ENCODE measurements around the gene KCNAB3.
"Not testable (repeated sequence)": the region's sequence is repeated elsewhere in the genome, so short reads cannot be mapped to it uniquely, and the experiment has no call there.

The KCNAB3 gene

DNA sequence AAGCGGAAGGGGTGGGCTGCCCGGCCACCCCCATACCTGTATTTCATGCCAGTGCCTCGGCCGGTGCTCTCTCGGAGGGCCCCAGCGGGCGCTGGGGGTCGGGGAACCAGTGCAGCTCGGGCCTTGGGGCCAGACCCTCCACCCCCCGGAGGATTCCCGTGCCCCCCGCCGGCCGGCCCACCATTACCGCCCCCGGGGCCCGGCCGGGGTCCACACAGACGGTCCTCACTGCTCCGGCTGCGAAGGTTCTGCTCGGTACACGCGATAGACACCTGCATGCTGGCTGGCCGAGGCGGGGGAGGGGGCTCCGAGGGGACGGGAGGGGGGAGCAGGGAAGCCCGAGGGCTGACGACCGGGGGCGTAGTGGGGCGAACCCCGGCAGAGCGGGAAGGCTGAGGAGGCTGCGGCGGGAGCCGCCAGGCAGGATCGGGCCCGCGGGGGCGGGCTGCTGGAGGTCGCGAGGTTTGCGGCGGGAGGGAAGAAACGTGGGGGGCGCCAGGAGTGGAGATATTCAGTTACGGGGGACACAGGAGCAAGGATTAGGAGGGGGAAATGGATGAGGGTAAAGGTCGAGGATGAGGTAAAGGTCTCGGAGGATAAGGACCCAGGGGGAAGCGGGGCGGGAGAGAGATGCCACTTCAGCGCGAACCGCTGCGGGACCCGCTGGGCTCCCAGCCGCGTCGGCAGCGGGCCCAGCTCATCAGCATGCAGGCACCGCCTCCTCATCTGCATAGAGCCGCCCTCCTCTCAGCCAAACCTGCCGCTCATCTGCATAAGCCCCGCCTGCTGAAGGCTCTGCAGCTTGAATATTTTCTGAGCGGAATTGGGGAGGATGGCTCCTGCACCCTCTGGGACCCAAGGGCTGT lies at the start of gene KCNAB3:
Gene KCNAB3 (minus strand): TSS at position 699 of the 866 bp plus-strand sequence. CDS start 421 bp downstream, at position 278.
- no peak for DNase-seq (ENCODE audit: low read depth in 2 of 2)

DNA sequence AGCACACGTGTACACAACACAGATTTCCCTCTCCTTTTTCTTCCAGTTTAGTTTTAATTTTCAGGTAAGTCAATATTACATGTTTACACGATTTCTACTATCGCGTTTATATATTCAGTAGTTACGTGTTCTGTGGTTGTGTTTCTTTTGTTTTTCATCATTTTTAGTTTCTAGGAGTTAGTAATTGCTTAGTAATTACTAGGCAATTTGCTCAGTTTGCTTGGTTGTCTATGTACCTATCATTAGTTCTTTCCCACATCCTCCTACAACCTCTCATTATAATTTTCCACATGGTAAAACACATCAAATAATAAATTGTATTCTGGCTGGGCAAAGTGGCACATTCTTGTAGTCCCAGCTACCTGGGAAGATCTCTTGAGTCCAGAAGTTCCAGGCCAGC lies 48.1 kb upstream of the KCNAB3 start:
- DNase-seq (ENCODE audit: low read depth in 2 of 2) = no peak

- DNase-seq (ENCODE audit: low read depth in 2 of 2) = no peak
Measured at GRCh38 chr17:7977039-7977438, 47.4 kb upstream of the KCNAB3 start.

GRCh38 chr17:7974638-7975131 lies 45.0 kb upstream of the KCNAB3 start:
- DNase-seq (ENCODE audit: low read depth in 2 of 2) = no peak

GRCh38 chr17:7972131-7972785 lies 42.6 kb upstream of the KCNAB3 start:
- no peak for DNase-seq (ENCODE audit: low read depth in 2 of 2)

GRCh38 chr17:7971651-7972050 lies 42.0 kb upstream of the KCNAB3 start:
- no peak for DNase-seq (ENCODE audit: low read depth in 2 of 2)

DNA sequence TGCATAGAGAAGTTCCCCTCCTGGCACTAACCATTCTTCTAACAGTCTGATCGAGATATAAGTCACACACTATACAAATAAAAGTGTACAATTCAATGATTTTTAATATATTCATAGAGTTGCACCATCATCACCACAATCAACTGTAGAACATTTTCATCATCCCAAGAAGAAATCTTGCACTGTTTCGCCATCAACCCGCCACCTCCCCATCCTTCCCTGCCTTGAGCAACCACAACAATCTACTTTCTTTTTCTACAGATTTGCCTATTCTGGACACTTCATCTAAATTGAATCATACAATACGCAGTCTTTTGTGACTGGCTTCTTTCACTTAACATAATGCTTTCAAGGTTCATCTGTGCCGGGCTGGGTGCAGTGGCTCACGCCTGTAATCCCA lies 39.8 kb upstream of the KCNAB3 start:
- no peak for DNase-seq (ENCODE audit: low read depth in 2 of 2)

DNA sequence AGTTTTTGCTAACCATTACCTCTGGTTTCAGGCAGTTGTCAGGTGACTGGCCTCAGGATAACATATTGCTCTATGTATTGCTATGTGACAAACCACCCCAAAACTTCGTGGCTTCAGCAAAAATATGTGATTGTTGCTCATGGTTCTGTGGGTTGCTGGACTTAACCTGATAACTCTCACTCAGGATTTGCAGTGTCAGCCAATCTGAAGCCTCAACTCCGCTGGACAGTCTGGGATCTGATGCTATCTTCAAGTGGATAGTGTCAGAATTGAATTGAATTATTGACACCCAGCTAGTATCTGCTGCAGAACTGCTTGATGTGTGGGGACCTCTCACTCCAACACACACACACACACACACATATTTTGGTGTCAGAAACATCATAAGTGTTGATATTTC lies 38.1 kb upstream of the KCNAB3 start:
- DNase-seq (ENCODE audit: low read depth in 2 of 2) = no peak

DNA sequence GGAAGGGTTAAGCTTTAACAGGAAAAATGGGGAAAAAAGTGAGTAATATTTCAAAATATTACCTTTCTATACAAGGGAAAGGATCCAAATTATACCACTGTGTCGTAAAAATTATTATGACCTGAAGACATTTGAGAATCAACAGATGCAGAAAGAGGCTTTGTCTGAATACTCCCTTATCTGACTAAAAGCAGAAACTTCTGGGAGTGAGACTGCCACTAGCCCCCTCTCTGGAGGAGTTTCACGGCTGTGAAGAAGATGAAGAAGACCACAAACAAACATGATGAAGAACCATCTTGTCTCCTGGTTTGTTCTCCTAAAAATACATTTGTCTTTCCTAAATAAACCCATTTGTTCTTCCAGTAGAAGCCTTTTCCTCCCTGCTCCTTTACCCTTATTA lies 31.8 kb upstream of the KCNAB3 start:
- DNase-seq (ENCODE audit: low read depth in 2 of 2) = no peak

- no peak for DNase-seq (ENCODE audit: low read depth in 2 of 2)
Measured at GRCh38 chr17:7959503-7960253, 30.0 kb upstream of the KCNAB3 start.

- no peak for DNase-seq (ENCODE audit: low read depth in 2 of 2)
Measured at GRCh38 chr17:7956228-7956965, 26.7 kb upstream of the KCNAB3 start.

DNA sequence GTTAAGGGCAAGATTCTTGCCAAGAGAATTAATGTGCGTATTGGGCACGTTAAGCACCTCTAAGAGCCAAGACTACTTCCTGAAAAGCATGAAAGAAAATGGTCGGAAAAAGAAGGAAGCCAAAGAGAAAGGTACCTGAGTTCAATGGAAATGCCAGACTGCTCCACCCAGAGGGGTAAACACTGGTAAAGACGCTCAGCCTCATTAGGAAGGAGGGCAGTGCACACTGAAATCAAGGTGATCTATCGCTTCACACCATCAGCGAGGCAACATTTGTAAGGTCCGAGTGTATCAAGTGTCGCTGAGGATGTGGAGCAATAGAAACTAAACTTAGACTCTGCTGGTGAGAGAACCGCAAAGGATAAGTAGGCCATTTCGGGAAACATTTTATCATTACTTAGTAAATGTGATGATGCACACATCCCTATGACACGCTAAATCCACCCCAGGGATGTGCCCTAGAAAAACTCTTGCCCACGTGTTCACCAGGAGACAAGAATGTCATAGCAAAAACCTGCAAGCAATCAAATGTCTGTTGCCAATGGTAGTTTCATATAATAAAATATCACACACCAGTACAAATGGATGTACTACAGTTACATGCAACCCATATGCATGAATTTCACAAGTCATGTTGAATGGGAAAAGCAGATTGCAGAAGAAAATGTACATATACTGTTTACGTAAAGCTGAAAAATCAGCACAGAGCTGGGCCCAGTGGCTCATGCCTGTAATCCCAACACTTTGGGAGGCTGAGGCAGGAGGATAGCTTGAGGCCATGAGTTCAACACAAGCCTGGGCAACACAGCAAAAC lies 26.0 kb upstream of the KCNAB3 start:
- DNase-seq (ENCODE audit: low read depth in 2 of 2) = no peak

- not testable (repeated sequence) for DNase-seq (ENCODE audit: low read depth in 2 of 2)
Measured at GRCh38 chr17:7953266-7953665, 23.6 kb upstream of the KCNAB3 start.

GRCh38 chr17:7951143-7951792 lies 21.6 kb upstream of the KCNAB3 start:
- no peak for DNase-seq (ENCODE audit: low read depth in 2 of 2)

DNA sequence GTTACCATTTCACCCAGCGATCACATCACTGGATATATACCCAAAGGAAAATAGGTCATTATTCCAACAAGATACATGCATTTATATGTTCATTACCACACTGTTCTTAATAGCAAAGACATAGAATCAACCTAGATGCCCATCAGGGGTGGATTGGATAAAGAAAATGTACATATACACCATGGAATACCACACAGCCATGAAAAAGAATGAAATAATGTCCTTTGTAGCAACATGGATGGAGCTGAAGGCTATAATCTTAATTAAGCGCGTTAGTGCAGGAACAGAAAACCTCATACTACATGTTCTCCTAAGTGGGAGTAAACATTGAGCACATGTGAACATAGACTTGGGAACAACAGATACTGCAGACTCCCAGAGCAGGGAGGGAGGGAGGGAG lies 20.9 kb upstream of the KCNAB3 start:
- DNase-seq (ENCODE audit: low read depth in 2 of 2) = no peak

GRCh38 chr17:7947651-7948050 lies 18.0 kb upstream of the KCNAB3 start:
- no peak for DNase-seq (ENCODE audit: low read depth in 2 of 2)

DNA sequence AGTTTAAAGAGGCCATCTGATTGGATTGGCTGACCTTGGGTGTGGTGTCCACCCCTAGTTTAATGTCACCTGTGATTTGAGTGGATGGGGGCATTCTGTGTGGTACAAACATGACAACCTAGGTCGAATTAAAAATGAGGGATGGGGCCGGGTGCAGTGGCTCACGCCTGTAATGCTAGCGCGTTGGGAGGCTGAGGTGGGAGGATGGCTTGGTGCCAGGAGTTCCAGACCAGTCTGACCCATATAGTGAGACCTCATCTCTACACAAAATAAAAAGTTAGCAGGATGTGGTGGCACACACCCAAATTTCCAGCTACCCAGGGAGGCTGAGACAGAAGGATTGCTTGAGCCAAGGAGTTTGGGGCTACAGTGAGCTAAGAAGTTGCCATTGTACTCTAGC lies 16.8 kb upstream of the KCNAB3 start:
- no peak for DNase-seq (ENCODE audit: low read depth in 2 of 2)

DNA sequence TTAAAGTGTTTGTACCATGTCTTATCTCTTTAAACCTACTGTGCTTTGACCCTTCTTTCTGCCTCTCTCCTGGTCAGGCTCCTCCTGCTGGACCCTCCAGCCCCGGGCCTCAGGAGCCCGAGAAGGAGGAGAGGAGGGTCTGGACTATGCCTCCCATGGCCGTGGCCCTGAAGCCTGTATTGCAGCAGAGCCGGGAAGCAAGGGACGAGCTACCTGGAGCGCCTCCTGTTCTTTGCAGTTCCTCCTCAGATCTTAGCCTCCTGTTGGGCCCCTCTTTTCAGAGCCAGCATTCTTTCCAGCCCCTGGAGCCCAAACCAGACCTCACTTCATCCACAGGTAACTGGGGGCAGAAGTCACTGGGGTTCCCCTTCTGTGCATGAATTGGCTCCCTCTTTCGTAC lies 16.0 kb upstream of the KCNAB3 start:
- no peak for DNase-seq (ENCODE audit: low read depth in 2 of 2)

GRCh38 chr17:7944326-7944725 lies 14.7 kb upstream of the KCNAB3 start:
- DNase-seq (ENCODE audit: low read depth in 2 of 2) = no peak

GRCh38 chr17:7943291-7943690 lies 13.6 kb upstream of the KCNAB3 start:
- no peak for DNase-seq (ENCODE audit: low read depth in 2 of 2)

All from stimulated activated CD8-positive, alpha-beta memory T cell treated with anti-CD3 and anti-CD28 coated beads, Interleukin-7, amount 100 ng/mL, for 1 hour (primary cell).